Germinal center (tissue), 1 donor: ENCODE data around the gene ATP2B1.
"Not testable (repeated sequence)": the region's sequence is repeated elsewhere in the genome, so short reads cannot be mapped to it uniquely, and the experiment has no call there.

ENCODE experiments used
- DNase-seq: peaks from one replicate; pipeline ENCODE4 v3.0.0; 2012; ENCODE audit warnings: mixed read lengths, low spot score

ATP2B1 gene

DNA sequence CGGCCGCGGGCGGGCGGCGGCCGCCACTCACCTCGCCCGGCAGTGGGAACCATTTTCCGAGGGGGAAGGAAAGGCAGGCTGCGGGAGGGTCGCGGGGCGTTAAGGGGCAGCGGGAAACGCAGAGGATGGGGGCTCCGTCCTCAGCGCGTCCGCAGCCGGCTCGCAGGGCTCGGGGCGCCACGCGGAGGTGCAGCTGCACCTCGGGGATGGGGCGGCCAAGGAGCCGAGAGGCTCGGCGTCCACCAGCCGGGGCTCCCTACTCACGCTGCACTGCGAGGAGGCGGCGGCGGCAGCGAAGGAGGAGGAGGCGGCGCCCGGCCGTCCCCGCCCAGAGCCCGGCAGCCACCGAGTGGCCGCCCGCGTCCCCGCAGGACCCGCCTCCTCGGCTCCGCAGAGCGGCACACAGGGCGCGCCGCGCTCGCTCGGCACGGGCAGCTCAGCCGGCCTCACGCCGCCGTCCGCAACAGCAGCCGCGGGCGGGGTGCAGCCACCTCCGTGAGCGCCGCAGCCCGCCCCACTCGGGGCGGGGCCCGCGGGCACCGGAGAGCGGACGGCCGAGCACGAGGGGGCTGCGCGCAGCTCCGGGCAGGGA is at the start of gene ATP2B1:
Gene ATP2B1, minus strand, starts transcription at position 274 of the 592 bp plus-strand sequence. CDS start 52,952 bp downstream, outside the sequence.
- DNase-seq: peak; percentile 88

DNA sequence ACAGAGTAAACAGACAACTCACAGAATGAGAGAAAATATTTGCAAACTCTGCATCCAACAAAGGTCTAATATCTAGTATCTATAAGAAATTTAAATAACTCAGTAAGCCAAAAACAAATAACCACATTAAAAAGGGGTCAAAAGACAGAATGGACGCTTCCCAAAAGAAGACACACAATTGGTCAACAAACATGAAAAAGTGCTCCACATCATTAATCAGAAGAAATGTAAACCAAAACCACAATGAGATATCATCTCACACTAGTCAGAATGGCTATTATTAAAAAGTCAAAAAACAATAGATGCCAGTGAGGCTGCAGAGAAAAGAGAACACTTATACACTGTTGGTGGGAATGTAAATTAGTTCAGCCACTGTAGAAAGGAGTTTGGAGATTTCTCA is 49.3 kb upstream of the ATP2B1 start:
- DNase-seq: not testable (repeated sequence)

GRCh38 chr12:89756585-89757398 is 48.2 kb upstream of the ATP2B1 start:
- peak; percentile 66 for DNase-seq

GRCh38 chr12:89756194-89756584 is 47.6 kb upstream of the ATP2B1 start:
- DNase-seq: no peak

DNA sequence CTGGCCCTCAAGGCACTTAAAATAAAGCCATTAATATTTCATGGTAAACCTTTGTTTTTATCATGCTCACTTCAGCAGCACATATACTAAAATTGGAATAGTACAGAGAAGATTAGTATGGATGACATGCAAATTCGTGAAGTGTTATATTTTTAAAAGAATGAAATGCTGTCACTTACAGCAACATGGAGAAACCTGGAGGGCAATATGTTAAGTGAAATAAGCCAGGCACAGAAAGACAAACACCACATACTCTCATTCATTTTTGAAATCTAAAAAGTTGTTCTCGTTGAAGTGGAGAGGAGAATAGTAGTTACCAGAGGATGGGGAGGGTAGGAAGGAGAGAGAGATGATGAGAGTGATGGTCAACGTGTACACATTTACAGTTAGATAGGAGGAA is 45.4 kb upstream of the ATP2B1 start:
- DNase-seq: no peak

DNA sequence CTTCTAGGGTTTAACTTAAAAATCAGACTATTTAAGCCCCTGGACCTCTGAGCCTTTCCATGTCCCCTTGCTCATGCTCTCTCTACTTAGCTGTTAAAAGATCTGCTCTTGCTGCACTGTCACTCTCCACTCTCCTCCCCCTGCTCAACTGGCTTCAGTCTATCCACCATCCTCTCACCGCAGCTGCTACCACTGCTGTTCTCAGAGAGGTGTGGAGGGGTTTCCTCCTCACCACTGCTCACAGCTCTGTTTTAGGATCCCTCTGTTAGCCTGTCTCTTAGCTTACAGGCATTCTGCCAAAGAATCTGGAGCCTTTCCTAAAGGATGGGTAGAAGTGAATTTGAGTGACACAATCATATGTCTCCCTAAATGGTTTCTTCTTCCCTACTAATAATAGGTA is 43.7 kb upstream of the ATP2B1 start:
- peak; percentile 46 for DNase-seq

GRCh38 chr12:89750389-89751351 is 42.0 kb upstream of the ATP2B1 start:
- no peak for DNase-seq

DNA sequence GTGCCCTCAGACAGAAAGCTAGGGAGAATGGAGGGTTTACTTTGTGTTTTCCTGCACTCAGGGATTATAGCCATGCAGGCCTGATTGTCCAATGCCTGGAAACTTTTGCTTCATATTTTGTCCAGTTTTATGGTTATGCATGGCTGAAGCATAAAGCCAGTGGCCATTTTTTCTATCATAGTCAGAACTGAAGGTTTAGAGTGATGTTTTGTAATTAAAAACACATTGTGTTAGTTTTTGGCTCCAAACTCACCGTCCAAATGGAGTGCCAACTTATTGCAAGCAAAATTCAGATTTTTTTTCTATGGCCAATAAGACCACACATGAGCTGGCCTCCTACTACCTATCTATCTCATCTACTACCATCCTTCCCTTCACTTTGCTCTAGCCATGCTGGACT is 40.2 kb upstream of the ATP2B1 start:
- DNase-seq: no peak

DNA sequence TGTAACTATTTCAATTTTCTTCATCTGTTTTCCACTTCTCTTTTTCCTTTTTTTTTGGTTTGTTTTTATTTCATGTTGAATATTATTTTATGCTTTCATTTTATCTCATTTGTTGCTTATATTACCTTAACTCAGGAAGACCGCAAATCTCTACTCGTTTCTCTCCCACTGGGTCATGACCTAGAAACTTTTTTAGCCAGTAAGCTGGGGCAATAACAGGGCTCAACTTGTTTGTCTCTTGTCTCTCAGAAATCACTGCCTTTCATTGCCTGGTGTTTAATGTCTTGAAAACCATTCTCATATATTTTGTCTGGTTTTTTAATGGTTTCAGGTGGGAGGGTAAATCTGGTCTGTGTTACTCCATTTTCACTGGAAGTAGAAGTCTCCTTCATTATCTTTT is 36.6 kb upstream of the ATP2B1 start:
- DNase-seq: no peak

DNA sequence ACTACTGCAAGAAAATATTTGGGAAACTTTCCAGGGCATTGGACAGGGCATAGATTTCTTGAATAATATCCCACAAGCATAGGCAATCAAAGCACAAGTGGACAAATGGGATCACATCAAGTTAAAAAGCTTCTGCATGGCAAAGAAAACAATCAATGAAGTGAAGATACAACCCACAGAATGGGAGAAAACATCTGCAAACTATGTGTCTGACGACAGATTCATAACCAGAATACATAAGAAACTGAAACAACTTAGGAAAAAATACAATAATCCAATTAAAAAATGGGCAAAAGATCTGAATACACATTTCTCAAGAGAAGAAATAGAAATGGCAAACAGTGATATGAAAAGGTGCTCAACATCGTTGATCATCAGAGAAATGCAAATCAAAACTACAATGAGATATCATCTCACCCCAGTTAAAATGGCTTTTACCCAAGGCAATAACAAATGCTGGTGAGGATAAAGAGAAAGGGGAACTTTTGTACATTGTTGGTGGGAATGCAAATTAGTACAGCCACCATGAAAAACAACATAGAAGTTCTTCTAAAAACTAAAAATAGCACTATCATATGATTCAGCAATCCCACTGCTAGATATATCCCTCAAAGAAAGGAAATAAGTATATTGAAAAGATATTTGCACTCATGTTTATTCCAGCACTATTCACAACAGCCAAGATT is 33.8 kb upstream of the ATP2B1 start:
- no peak for DNase-seq

DNA sequence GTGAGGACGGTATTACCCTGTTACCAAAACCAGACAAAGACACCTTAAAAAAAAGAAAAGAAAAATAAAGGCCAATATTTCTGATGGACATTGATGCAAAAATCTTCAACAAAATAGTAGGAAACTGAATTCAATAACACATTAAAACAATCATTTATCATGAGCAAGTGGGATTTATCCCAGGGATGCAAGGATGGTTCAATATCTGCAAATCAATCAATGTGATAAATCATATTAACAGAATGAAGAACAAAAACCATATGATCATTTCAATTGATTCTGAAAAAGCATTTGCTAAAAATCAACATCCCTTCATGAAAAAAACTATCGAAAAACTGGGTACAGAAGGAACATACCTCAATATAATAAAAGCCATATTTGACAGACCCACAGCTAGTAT is 32.3 kb upstream of the ATP2B1 start:
- no peak for DNase-seq

- no peak for DNase-seq
Measured at GRCh38 chr12:89736995-89737394, 28.4 kb upstream of the ATP2B1 start.

- no peak for DNase-seq
Measured at GRCh38 chr12:89733579-89734201, 25.1 kb upstream of the ATP2B1 start.

GRCh38 chr12:89732522-89732921 is 23.9 kb upstream of the ATP2B1 start:
- no peak for DNase-seq

DNA sequence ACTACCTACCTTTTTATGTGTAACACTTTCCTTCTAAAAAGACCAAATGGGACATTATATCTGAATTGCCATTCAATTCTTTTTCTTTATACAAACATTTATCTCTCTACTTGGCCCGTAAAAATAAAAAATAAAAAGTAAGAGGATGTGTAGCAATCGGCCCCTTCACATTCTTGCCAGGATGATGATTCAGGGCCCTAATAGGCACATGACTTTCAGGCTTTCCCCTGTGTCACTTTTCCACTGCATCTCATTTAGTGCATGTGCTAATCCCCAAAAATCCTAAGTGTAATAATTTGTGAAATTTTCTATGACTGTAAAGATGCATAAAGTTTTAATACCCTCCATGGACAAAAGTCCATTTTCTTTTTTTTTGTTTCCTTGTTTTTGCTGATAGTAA is 23.0 kb upstream of the ATP2B1 start:
- no peak for DNase-seq

- no peak for DNase-seq
Measured at GRCh38 chr12:89731089-89731488, 22.5 kb upstream of the ATP2B1 start.

- no peak for DNase-seq
Measured at GRCh38 chr12:89729946-89730459, 21.4 kb upstream of the ATP2B1 start.

GRCh38 chr12:89723276-89723675 is 14.6 kb upstream of the ATP2B1 start:
- no peak for DNase-seq

GRCh38 chr12:89721291-89721987 is 12.8 kb upstream of the ATP2B1 start:
- peak; percentile 65 for DNase-seq

DNA sequence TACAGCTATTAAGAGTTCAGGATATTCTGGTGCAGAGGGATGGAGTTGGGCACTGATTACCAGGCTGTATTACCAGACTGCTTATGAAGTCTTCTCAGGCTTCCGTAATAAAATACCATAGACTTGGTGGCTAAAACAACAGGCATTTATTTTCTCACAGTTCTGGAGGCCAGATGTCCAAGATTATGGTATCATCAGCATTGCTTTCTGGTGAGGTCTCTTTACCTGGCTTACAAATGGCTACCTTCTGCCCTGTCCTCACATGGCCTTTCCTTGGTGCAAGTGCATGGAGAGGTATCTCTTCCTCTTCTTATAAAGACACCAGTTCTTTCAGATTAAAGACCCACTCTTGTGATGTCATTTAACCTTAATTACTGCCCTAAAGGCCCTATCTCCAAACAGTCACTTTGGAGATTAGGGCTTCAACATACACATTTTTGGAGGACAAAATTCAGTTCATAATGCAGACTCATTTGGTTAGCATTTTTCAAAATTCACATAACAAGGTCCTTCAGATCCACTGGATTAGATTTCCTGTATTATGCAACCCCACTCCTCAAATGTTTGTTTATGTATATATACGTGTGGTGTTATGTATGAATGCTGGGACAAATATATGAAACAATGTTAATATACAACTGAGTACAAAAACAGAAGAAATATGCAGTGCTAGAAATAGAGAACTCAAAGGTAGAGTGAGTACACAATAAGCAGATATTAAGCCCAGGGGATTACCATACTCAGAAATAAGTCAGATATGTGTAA is 9.3 kb upstream of the ATP2B1 start:
- DNase-seq: no peak
